Measurements from ENCODE around the gene ELL.

ELL gene

GRCh38 chr19:18487576-18488402, 34.1 kb downstream of the ELL start:
- no peak for DNase-seq

- no peak for DNase-seq
Observed at GRCh38 chr19:18486746-18487145, 35.1 kb downstream of the ELL start.

GRCh38 chr19:18484992-18485391, 36.9 kb downstream of the ELL start:
- DNase-seq = no peak

GRCh38 chr19:18483119-18483890, 38.6 kb downstream of the ELL start:
- no peak for DNase-seq

- no peak for DNase-seq
Observed at GRCh38 chr19:18481505-18482222, 40.2 kb downstream of the ELL start.

- peak; percentile 32 for DNase-seq
Observed at GRCh38 chr19:18480006-18480691, 41.7 kb downstream of the ELL start.

- DNase-seq = no peak
Observed at GRCh38 chr19:18478545-18479311, 43.1 kb downstream of the ELL start.

DNA sequence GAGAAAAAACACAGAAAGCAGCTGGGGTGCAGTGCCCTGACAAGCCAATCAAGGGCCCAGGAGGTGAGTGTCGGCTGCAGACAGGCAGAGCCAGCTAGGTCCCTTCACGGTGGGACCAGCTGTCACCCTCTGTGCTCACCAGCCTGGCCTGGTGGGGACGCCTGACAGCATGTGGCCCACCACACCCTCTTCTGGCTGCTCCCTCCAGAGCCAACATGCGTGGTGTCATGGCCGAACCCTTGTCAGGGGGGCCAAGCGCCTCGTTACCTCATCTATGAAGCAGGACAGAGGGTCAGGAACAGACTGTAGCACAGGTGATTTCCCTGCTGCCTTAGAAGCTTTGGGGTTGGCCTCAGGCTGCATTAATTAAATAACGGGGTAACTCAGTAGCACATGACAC, 43.9 kb downstream of the ELL start:
- no peak for DNase-seq

- no peak for DNase-seq
Observed at GRCh38 chr19:18477042-18477779, 44.7 kb downstream of the ELL start.

DNA sequence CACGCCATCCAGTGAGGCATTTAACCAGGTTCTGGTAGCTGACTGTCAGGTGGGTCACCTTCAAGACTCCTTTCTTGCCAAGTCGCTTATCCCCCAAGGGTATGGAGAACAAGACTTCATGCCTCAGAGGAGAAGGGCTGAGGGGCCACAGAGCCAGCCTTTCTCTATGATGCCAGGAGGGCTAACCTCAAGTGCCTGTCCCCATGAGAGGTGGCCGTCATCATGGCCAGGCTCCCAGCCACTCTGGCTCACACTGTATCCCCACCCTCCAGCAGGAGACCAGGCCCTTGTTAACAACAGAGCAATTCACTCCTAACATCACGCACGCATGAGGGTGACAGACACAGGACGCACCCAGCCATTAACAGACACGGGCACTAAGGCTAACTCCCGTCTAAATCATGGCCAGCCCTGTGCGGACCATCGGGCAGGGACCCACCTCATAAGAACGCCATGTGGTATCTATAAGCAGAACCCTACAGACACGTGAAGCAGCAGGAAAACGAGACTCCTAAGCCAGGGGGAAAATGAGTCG, 45.3 kb downstream of the ELL start:
- no peak for DNase-seq

DNA sequence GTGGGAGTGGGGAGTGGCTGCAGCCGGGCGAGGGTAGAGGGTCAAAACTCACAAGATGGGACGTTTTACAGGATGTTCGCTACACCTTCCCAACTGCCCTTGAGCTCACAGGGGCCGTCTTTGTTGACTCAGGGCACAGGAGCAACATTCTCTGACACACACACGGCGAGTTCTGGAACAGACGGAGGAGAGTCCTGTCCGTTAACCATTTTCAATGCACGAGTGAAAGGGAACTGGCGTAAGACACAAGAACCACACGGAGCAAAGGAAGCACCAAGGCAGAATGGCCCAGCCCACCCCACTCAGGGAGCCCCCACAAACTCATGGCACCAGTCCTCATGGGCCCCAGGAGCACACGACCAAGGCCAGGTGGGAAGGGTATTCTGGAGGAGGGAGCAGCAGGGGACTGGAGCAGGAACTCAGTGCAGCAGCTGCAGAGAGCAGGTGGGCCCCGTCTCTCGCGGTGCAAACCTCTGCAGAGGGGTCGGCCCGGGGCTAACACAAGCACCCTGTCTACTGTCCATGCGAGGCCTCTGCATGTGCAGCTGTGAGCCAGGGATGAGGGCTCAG, 46.0 kb downstream of the ELL start:
- no peak for DNase-seq

DNA sequence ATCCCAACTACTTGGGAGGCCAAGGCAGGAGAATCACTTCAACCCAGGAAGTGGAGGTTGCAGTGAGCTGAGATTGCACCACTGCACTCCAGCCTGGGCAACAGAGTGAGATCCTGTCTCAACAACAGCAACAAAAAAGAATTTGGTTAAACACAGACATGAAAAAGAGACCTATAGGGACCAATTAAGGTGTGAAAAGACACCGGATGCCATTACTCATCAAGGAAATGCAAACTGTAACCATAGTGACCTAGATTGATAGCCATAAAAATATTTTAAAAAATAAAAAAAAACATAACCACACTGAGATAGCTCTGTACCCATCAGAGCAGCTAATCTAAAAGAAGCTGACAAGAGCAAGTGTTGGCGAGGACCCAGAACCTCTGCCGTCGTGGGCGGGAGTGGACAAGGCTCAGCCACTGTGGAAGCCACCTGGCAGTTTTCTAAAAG, 46.8 kb downstream of the ELL start:
- no peak for DNase-seq

DNA sequence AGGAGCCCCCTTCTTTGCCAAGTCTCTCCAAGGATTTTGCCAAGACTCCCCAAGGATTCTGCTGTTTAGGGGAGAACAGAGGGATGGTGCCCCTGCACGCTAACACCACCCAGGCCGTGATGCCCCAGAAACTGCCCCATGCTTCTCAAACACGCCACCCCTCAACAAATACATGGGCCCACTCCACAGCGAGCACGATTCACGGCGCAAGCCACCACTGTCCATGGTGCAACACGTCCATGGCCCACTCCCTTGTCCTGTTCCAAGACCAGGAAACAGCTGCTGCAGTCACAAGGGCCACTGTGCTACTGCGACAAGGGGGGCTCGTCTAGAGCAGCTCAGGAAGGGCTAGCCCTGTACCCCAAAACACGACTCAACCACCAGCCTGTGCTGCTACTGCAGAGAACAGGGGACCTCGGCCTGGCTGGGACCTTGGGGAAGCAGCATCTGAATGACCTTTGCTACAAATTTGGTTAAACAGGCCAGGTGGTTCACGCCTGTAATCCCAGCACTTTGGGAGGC, 47.4 kb downstream of the ELL start:
- no peak for DNase-seq

DNA sequence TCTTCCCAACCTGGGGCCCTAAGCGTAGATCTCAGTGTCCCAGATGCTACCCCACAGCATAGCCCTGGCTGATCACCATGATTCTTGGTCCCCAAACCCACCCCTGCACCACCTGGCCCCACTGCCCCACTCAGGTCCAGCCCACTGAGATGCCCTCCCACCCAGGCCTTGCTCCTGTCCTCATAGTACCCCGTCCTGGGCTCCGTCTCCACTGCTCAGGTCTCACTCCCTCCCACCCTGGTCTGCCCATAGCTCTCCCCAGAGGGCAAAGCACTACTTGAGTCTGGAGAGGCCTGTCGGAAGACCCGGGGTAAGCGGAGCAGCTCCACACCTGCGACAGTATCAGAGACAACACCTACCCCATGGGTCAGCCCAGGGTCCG, 48.2 kb downstream of the ELL start:
- DNase-seq = no peak

GRCh38 chr19:18473003-18473705, 48.7 kb downstream of the ELL start:
- no peak for DNase-seq

DNA sequence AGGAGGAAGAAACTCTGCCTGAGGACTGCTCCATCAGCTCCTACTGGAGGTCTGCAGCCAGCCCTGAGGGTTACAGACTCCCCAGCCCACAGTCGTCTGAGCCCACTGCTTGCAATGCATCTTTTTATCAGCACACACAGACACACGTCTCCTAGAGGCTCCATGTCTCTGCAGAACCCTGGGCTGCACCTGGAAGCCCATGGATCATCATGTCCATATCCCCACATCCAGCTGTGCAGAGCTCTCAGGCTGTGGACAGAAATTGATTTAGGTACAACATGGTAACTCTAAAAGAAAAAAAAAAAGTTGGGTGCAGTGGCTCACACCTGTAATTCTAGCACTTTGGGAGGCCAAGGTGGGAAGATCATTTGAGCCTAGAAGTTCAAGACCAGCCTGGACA, 51.1 kb downstream of the ELL start:
- no peak for DNase-seq

DNA sequence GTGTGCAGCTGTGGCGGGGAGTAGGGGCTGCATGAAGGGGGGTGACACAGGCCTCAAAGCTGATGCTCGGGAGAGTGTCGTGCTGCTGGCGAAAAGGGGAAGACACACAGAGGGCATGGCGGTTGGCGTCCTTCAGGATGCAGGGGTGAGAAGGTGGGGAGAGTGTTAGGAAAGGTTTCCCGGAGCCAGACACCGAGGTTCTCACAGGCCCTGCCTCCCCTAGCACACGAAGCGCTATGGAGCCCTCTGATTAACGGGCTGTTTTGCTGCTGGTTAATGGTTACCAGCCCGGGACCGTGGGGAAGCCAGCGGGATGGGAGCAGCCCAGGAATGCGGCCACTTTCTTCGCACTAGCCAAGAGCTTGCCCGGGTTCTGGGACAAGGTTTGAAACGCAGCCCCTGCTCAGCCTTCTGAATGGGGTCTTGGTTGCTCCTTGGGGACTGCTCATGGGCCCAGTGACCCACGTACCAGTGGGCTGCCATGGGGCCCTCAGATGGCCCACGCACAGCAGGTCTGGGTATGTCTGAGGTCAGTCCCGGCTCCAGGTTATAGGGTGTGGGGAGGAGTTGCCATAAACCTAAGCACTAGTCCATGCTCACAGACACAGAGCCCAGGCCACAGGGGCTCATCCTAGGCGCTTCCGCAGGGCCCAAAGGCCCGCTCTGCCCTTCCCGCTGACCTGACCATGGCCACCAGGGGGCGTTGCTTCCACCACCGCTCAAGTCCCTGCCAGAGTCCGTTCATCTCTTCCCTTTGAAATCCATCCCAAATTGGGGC, 52.6 kb downstream of the ELL start:
- DNase-seq = peak; percentile 7

GRCh38 chr19:18468517-18468916, 53.4 kb downstream of the ELL start:
- no peak for DNase-seq

GRCh38 chr19:18467978-18468377, 53.9 kb downstream of the ELL start:
- DNase-seq = no peak
